Thoracic aorta (tissue), 2 donors: Measurements from ENCODE around the gene FCGR3A. TPM values are rescaled to one million over a fixed set of nuclear protein-coding genes. Genes with fewer than 3 reads are reported as not detected.
"Not testable (repeated sequence)": the region's sequence is repeated elsewhere in the genome, so short reads cannot be mapped to it uniquely, and the experiment has no call there.

Source experiments
- ATAC-seq: fragments of 150-250 bp; one replicate; pipeline ENCODE4 v1.8.0; 2017; ENCODE audit warnings: low read depth; ENCODE audit not compliant: insufficient number of reproducible peaks, low FRiP score
- DNase-seq: peaks from one replicate; pipeline ENCODE4 v3.0.0-alpha.2; 2020; ENCODE audit warnings: low spot score
- H3K27ac ChIP-seq, 2 donors: fragments of 200-600 bp; sonication (generic); 1 replicate in 1 of 2; 2 replicates in 1 of 2; pipeline ENCODE4 v1.5.1; 2016; ENCODE audit warnings: mild to moderate bottlenecking in 2 of 2, moderate library complexity in 2 of 2
- H3K27me3 ChIP-seq: fragments of 200-600 bp; sonication (generic); replicated peaks from 2 replicates; pipeline ENCODE4 v1.6.0; 2016; ENCODE audit warnings: mild to moderate bottlenecking; ENCODE audit not compliant: insufficient read depth
- H3K36me3 ChIP-seq: fragments of 200-600 bp; sonication (generic); one replicate; pipeline ENCODE4 v1.5.1; 2016
- H3K4me1 ChIP-seq, 2 donors: fragments of 200-600 bp; sonication (generic); 1 replicate in 1 of 2; 2 replicates in 1 of 2; pipeline versions ENCODE4 v1.5.1 to v1.6.0; 2016; ENCODE audit warnings: low read depth in 2 of 2, mild to moderate bottlenecking in 1 of 2; ENCODE audit not compliant: control insufficient read depth in 1 of 2
- H3K4me3 ChIP-seq: fragments of 200-600 bp; sonication (generic); 2 replicates; pipeline ENCODE4 v1.5.1; 2016; ENCODE audit warnings: mild to moderate bottlenecking
- H3K9me3 ChIP-seq: fragments of 200-600 bp; sonication (generic); 2 replicates; pipeline ENCODE4 v1.5.1; 2016
- total RNA-seq, 2 donors: library from RNA; depleted of rRNA; stranded (reverse); fragments of >200 nt; gene quantifications; one replicate each; pipeline versions ENCODE4 v1.1.0 to v1.2.3, GENCODE V29; 2016

Gene FCGR3A
- total RNA-seq, 2 donors from 2014 or later = 41.2 to 46.8 TPM

DNA sequence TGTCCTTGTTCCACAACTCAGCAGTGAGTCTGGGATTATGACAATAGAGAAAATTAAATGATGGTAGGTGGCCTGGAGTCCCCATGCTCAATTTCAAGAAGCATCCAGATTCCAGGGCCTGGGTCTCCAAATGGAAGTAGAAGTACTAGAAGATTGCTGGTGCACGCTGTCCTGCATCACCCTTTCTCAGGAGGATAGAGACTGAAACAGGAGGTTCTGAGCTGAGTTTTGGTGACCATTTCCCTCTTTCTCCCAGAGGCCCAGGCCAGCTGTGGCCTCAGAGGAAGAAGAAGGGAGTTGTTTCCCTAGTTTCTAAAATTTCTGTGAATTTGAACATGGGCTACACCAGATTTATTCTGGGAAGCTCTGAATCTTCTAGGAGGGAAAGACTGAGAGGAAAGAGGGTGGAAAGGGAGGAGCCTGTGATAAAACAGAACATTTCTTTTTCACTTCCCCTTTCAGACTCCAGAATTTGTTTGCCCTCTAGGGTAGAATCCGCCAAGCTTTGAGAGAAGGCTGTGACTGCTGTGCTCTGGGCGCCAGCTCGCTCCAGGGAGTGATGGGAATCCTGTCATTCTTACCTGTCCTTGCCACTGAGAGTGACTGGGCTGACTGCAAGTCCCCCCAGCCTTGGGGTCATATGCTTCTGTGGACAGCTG lies 31.4 kb upstream of the FCGR3A start:
- not testable (repeated sequence) for ATAC-seq, H3K27me3 ChIP-seq, H3K4me3 ChIP-seq, H3K9me3 ChIP-seq, H3K4me1 ChIP-seq, DNase-seq, H3K27ac ChIP-seq, H3K36me3 ChIP-seq

GRCh38 chr1:161579856-161580507 lies 30.4 kb upstream of the FCGR3A start:
- not testable (repeated sequence) for ATAC-seq, DNase-seq, H3K27me3 ChIP-seq, H3K4me1 ChIP-seq, H3K4me3 ChIP-seq, H3K27ac ChIP-seq, H3K36me3 ChIP-seq, H3K9me3 ChIP-seq

- H3K27me3 ChIP-seq, H3K4me1 ChIP-seq, H3K27ac ChIP-seq, ATAC-seq, H3K36me3 ChIP-seq, H3K4me3 ChIP-seq, DNase-seq, H3K9me3 ChIP-seq: not testable (repeated sequence)
Measured at GRCh38 chr1:161576676-161577075, 27.1 kb upstream of the FCGR3A start.

- H3K4me1 ChIP-seq, ATAC-seq, H3K27ac ChIP-seq, H3K9me3 ChIP-seq, H3K4me3 ChIP-seq, H3K27me3 ChIP-seq, H3K36me3 ChIP-seq, DNase-seq: not testable (repeated sequence)
Measured at GRCh38 chr1:161571703-161572102, 22.1 kb upstream of the FCGR3A start.

GRCh38 chr1:161566602-161566960 lies 17.0 kb upstream of the FCGR3A start:
- not testable (repeated sequence) for H3K4me3 ChIP-seq, H3K27ac ChIP-seq, ATAC-seq, H3K9me3 ChIP-seq, H3K27me3 ChIP-seq, DNase-seq, H3K36me3 ChIP-seq, H3K4me1 ChIP-seq

GRCh38 chr1:161563522-161563921 lies 13.9 kb upstream of the FCGR3A start:
- H3K27me3 ChIP-seq, ATAC-seq, H3K4me3 ChIP-seq, H3K36me3 ChIP-seq, H3K4me1 ChIP-seq, H3K27ac ChIP-seq, H3K9me3 ChIP-seq, DNase-seq: not testable (repeated sequence)

GRCh38 chr1:161562441-161562840 lies 12.8 kb upstream of the FCGR3A start:
- H3K27me3 ChIP-seq, H3K36me3 ChIP-seq, DNase-seq, H3K4me3 ChIP-seq, H3K4me1 ChIP-seq, H3K27ac ChIP-seq, H3K9me3 ChIP-seq, ATAC-seq: not testable (repeated sequence)

DNA sequence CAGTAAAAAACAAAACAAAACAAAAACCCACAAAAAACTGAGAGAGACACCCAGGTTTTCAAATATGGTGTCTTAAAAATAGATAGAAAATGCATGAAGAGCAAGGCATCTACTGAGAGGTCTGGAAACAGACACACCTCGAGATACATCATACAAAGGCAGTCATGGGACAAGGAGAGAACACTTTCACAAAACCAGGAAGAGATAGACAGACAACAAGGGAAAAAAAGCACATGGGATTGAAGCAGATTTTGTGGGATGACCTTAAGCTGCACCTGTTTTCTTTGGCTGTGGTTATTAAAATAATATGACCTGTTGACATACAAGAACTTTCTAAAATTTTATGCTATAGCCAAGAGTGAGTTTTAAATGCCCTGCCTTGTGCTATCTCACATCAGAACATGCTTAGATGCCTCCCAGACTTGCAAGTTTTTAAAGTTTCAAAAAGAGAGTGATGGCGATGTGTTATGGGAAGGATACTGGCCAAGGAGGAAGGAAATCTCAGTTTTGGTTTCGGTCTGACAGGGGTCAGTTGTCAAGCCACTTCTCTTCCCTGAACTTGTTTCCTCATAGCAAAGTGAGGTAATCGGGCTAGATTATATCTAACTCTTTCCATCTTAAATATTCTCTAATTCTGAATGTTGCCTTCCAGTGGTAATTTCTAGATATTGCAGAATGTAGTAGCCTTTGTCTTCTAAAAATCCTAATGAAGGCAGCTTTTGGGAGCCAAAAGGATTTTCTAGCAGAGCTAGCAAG lies 11.5 kb upstream of the FCGR3A start:
- not testable (repeated sequence) for ATAC-seq, H3K36me3 ChIP-seq, H3K27ac ChIP-seq, H3K4me3 ChIP-seq, H3K4me1 ChIP-seq, H3K27me3 ChIP-seq, DNase-seq, H3K9me3 ChIP-seq

GRCh38 chr1:161557506-161558450 lies 8.2 kb upstream of the FCGR3A start:
- H3K4me1 ChIP-seq, H3K27ac ChIP-seq, DNase-seq, H3K36me3 ChIP-seq, H3K4me3 ChIP-seq, ATAC-seq, H3K27me3 ChIP-seq, H3K9me3 ChIP-seq: not testable (repeated sequence)

GRCh38 chr1:161556990-161557389 lies 7.4 kb upstream of the FCGR3A start:
- not testable (repeated sequence) for ATAC-seq, DNase-seq, H3K27ac ChIP-seq

GRCh38 chr1:161556143-161556542 lies 6.5 kb upstream of the FCGR3A start:
- DNase-seq, H3K4me3 ChIP-seq, ATAC-seq, H3K4me1 ChIP-seq, H3K27me3 ChIP-seq, H3K9me3 ChIP-seq, H3K27ac ChIP-seq, H3K36me3 ChIP-seq: not testable (repeated sequence)

More at GRCh38 chr1:161556990-161557389, 7.4 kb upstream of the FCGR3A start:
- H3K4me1 ChIP-seq, H3K36me3 ChIP-seq, H3K27me3 ChIP-seq, H3K4me3 ChIP-seq, H3K9me3 ChIP-seq: not testable (repeated sequence)
